ENCODE measurements around the gene BUB1B.

The BUB1B gene

GRCh38 chr15:40257656-40258450, 97.0 kb downstream of the BUB1B start:
- no peak for DNase-seq

GRCh38 chr15:40258544-40258943, 97.7 kb downstream of the BUB1B start:
- DNase-seq: no peak

GRCh38 chr15:40259021-40259420, 98.2 kb downstream of the BUB1B start:
- no peak for DNase-seq

- no peak for DNase-seq
These were observed 102.3 kb downstream of the BUB1B start for GRCh38 chr15:40263024-40263754.

- DNase-seq: no peak
These were observed 103.7 kb downstream of the BUB1B start for GRCh38 chr15:40264321-40265153.

- DNase-seq: no peak
These were observed 104.5 kb downstream of the BUB1B start for GRCh38 chr15:40265355-40265754.

- DNase-seq: no peak
These were observed 105.0 kb downstream of the BUB1B start for GRCh38 chr15:40265875-40266274.

- no peak for DNase-seq
These were observed 106.0 kb downstream of the BUB1B start for GRCh38 chr15:40266828-40267304.

GRCh38 chr15:40267670-40268069, 106.8 kb downstream of the BUB1B start:
- DNase-seq: no peak

GRCh38 chr15:40269604-40270003, 108.7 kb downstream of the BUB1B start:
- no peak for DNase-seq

GRCh38 chr15:40270246-40270995, 109.6 kb downstream of the BUB1B start:
- no peak for DNase-seq

Measured in GDM1 (cell line).